ENCODE data around the gene AIG1. TPM values are rescaled to one million over a fixed set of nuclear protein-coding genes. Genes with fewer than 3 reads are reported as not detected.

Gene AIG1
- polyA plus RNA-seq, 10 donors: 20.9 to 41.9 (median 34.2) TPM

- no peak for DNase-seq
Observed at GRCh38 chr6:143361536-143362191, 301.0 kb downstream of the AIG1 start.

GRCh38 chr6:143362192-143362558, 301.5 kb downstream of the AIG1 start:
- DNase-seq: no peak

GRCh38 chr6:143363299-143363698, 302.6 kb downstream of the AIG1 start:
- DNase-seq: no peak

GRCh38 chr6:143368426-143368825, 307.7 kb downstream of the AIG1 start:
- no peak for DNase-seq

GRCh38 chr6:143369971-143370370, 309.3 kb downstream of the AIG1 start:
- DNase-seq: no peak

- DNase-seq: no peak
Observed at GRCh38 chr6:143370812-143371370, 310.2 kb downstream of the AIG1 start.

GRCh38 chr6:143372199-143372882, 311.7 kb downstream of the AIG1 start:
- DNase-seq: no peak

GRCh38 chr6:143374014-143374413, 313.3 kb downstream of the AIG1 start:
- no peak for DNase-seq

- DNase-seq: no peak
Observed at GRCh38 chr6:143375022-143375585, 314.4 kb downstream of the AIG1 start.

GRCh38 chr6:143376375-143376774, 315.7 kb downstream of the AIG1 start:
- DNase-seq: no peak

GRCh38 chr6:143376861-143377260, 316.2 kb downstream of the AIG1 start:
- no peak for DNase-seq

- DNase-seq: no peak
Observed at GRCh38 chr6:143385636-143386035, 324.9 kb downstream of the AIG1 start.

GRCh38 chr6:143390278-143390677, 329.6 kb downstream of the AIG1 start:
- DNase-seq: no peak

Other genes with a start within 250 kb of the AIG1 start
- gene HIVEP2, start 115.7 kb upstream of the AIG1 start, polyA plus RNA-seq (ENCODE audit: insufficient read length in 10 of 10): 10 to 100 TPM; 11.7 to 25.4 (median 18.7) TPM

Measured in muscle of back (tissue), 11 donors.